ENCODE results near the gene DPM2.

Gene DPM2

GRCh38 chr9:127938298-127938690 is 640 bp upstream of the DPM2 start:
- H3K4me3 ChIP-seq (replicated peaks; ENCODE audit: insufficient read depth, low read length): no peak overlapping the region
- TF ChIP-seq GABPA (IDR thresholded peaks at IDR 0.05; ENCODE audit: low read depth) (no peak), REST (IDR thresholded peaks at IDR 0.05; ENCODE audit: insufficient replicate concordance, low read depth) (no peak), CTCF (IDR thresholded peaks at IDR 0.05; ENCODE audit: insufficient read depth, low read length) (no peak), SPI1 (IDR thresholded peaks at IDR 0.05; ENCODE audit: borderline replicate concordance, low read depth) (no peak), POLR2AphosphoS5 (IDR thresholded peaks at IDR 0.05; ENCODE audit: low read depth) (no peak)
- DNase-seq (ENCODE audit: low read depth in 1 of 2, low spot score in 1 of 2): no peak
- no peaks in the 10 kb centered on the region for H3K27me3 ChIP-seq (ENCODE audit: insufficient read depth, poor library complexity, severe bottlenecking)
- no peak overlapping the region for H3K27ac ChIP-seq (replicated peaks)

GRCh38 chr9:127937056-127937387 is 632 bp downstream of the DPM2 start:
- H3K4me3 ChIP-seq (replicated peaks; ENCODE audit: insufficient read depth, low read length): peak overlapping the region; percentile 91
- no peak for TF ChIP-seq POLR2AphosphoS5 (IDR thresholded peaks at IDR 0.05; ENCODE audit: low read depth)
- no peak for DNase-seq (ENCODE audit: low read depth in 1 of 2, low spot score in 1 of 2)
- no peaks in the 10 kb centered on the region for H3K27me3 ChIP-seq (ENCODE audit: insufficient read depth, poor library complexity, severe bottlenecking)
- H3K27ac ChIP-seq (replicated peaks): peak overlapping the region; percentile 57; the same call in 1 of the 2 replicates

- Histone ChIP-seq H3K27ac (replicated peaks) (no peak overlapping the region), H3K27me3 (ENCODE audit: insufficient read depth, poor library complexity, severe bottlenecking) (peaks cover 2% of the 10 kb centered on the region), H3K4me3 (replicated peaks; ENCODE audit: insufficient read depth, low read length) (peak overlapping the region; percentile 91)
- TF ChIP-seq REST (IDR thresholded peaks at IDR 0.05; ENCODE audit: insufficient replicate concordance, low read depth) (no peak), SPI1 (IDR thresholded peaks at IDR 0.05; ENCODE audit: borderline replicate concordance, low read depth) (no peak), CTCF (IDR thresholded peaks at IDR 0.05; ENCODE audit: insufficient read depth, low read length) (no peak), POLR2AphosphoS5 (IDR thresholded peaks at IDR 0.05; ENCODE audit: low read depth) (no peak), GABPA (IDR thresholded peaks at IDR 0.05; ENCODE audit: low read depth) (no peak)
- no peak for DNase-seq (ENCODE audit: low read depth in 1 of 2, low spot score in 1 of 2)
Observed at GRCh38 chr9:127936347-127936852, 1.3 kb downstream of the DPM2 start.

GRCh38 chr9:127935765-127936221 is 1.9 kb downstream of the DPM2 start:
- Histone ChIP-seq H3K4me3 (replicated peaks; ENCODE audit: insufficient read depth, low read length) (no peak overlapping the region; the same call in 1 of the 2 replicates), H3K27ac (replicated peaks) (no peak overlapping the region), H3K27me3 (ENCODE audit: insufficient read depth, poor library complexity, severe bottlenecking) (peaks cover 2% of the 10 kb centered on the region)
- no peak for TF ChIP-seq SPI1 (IDR thresholded peaks at IDR 0.05; ENCODE audit: borderline replicate concordance, low read depth)
- TF ChIP-seq POLR2AphosphoS5 (IDR thresholded peaks at IDR 0.05; ENCODE audit: low read depth): no peak
- TF ChIP-seq GABPA (IDR thresholded peaks at IDR 0.05; ENCODE audit: low read depth): no peak
- no peak for TF ChIP-seq REST (IDR thresholded peaks at IDR 0.05; ENCODE audit: insufficient replicate concordance, low read depth)
- no peak for TF ChIP-seq CTCF (IDR thresholded peaks at IDR 0.05; ENCODE audit: insufficient read depth, low read length)
- no peak for DNase-seq (ENCODE audit: low read depth in 1 of 2, low spot score in 1 of 2)
